ENCODE data around the gene GATAD2A. TPM values are rescaled to one million over a fixed set of nuclear protein-coding genes. Genes with fewer than 3 reads are reported as not detected.

The GATAD2A gene
- polyA plus RNA-seq, 1 donor (not counting 4 experiments of a cell fraction or from before 2014, with no cell fraction given): 28.4 TPM

- Histone ChIP-seq H3K9me3 (ENCODE audit: control insufficient read depth, low read depth, low read length) (no peaks in the 10 kb centered on the region), H3K9ac (ENCODE audit: control insufficient read depth, extremely low read depth, insufficient read depth, low read length) (no peak overlapping the region), H3K36me3 (ENCODE audit: control insufficient read depth in 2 of 2, extremely low read depth in 1 of 2, insufficient read depth in 2 of 2, low read length in 2 of 2) (peaks cover 23 to 29% of the 10 kb centered on the region in 2 experiments), H3K4me3 (ENCODE audit: control insufficient read depth in 2 of 3, extremely low read depth in 1 of 3, insufficient read depth in 2 of 3, low read depth in 1 of 3, low read length in 3 of 3) (no peak overlapping the region), H3K27ac (ENCODE audit: control insufficient read depth, insufficient read depth, low read length) (no peak overlapping the region), H3K4me2 (ENCODE audit: control insufficient read depth, extremely low read depth, insufficient read depth, low read depth, low read length) (no peak overlapping the region), H2AFZ (ENCODE audit: control insufficient read depth, low read length) (no peak overlapping the region), H3K27me3 (ENCODE audit: control insufficient read depth, extremely low read depth, insufficient read depth, low read length) (no peaks in the 10 kb centered on the region), H3K79me2 (ENCODE audit: control insufficient read depth, insufficient read depth, low read length) (peaks cover 79% of the 10 kb centered on the region), H3K9me1 (ENCODE audit: control insufficient read depth, extremely low read depth, insufficient read depth, low read length) (no peaks in the 10 kb centered on the region), H3K4me1 (ENCODE audit: control insufficient read depth, extremely low read depth, insufficient read depth, low read length) (peaks cover 32% of the 10 kb centered on the region), H4K20me1 (ENCODE audit: control insufficient read depth, extremely low read depth, insufficient read depth, low read length) (no peaks in the 10 kb centered on the region)
- no peak for TF ChIP-seq EZH2 (IDR thresholded peaks at IDR 0.05; ENCODE audit: low read length)
- no peak for TF ChIP-seq CTCF (optimal IDR thresholded peaks at IDR 0.05 in 1 of 3, IDR thresholded peaks at IDR 0.05 in 1 of 3, conservative IDR thresholded peaks at IDR 0.05 in 1 of 3; ENCODE audit: extremely low read depth in 1 of 3, insufficient read depth in 2 of 3, low read length in 3 of 3)
- FAIRE-seq: no peak
- dilution Hi-C loops (cut with MboI; ENCODE audit: extremely low pct_ligation_motif_present, low sequenced_read_pairs): no loop called here
- no peak for DNase-seq (ENCODE audit: low read depth, low spot score)
Measured at GRCh38 chr19:19482809-19483596, 77.5 kb downstream of the GATAD2A start.

GRCh38 chr19:19485161-19485997, 79.9 kb downstream of the GATAD2A start:
- H3K27me3 ChIP-seq (ENCODE audit: control insufficient read depth, extremely low read depth, insufficient read depth, low read length): no peaks in the 10 kb centered on the region
- H3K9me1 ChIP-seq (ENCODE audit: control insufficient read depth, extremely low read depth, insufficient read depth, low read length): no peaks in the 10 kb centered on the region
- H3K79me2 ChIP-seq (ENCODE audit: control insufficient read depth, insufficient read depth, low read length): peaks cover 61% of the 10 kb centered on the region
- no peak overlapping the region for H3K4me3 ChIP-seq (ENCODE audit: control insufficient read depth in 2 of 3, extremely low read depth in 1 of 3, insufficient read depth in 2 of 3, low read depth in 1 of 3, low read length in 3 of 3)
- no peak overlapping the region for H3K9ac ChIP-seq (ENCODE audit: control insufficient read depth, extremely low read depth, insufficient read depth, low read length)
- dilution Hi-C loops (cut with MboI; ENCODE audit: extremely low pct_ligation_motif_present, low sequenced_read_pairs): no loop called here
- peaks cover 55% of the 10 kb centered on the region for H3K4me1 ChIP-seq (ENCODE audit: control insufficient read depth, extremely low read depth, insufficient read depth, low read length)
- no peak for FAIRE-seq
- DNase-seq (ENCODE audit: low read depth, low spot score): no peak
- no peak overlapping the region for H3K4me2 ChIP-seq (ENCODE audit: control insufficient read depth, extremely low read depth, insufficient read depth, low read depth, low read length)
- H3K27ac ChIP-seq (ENCODE audit: control insufficient read depth, insufficient read depth, low read length): no peak overlapping the region
- H2AFZ ChIP-seq (ENCODE audit: control insufficient read depth, low read length): no peak overlapping the region
- no peaks in the 10 kb centered on the region for H3K9me3 ChIP-seq (ENCODE audit: control insufficient read depth, low read depth, low read length)
- TF ChIP-seq EZH2 (IDR thresholded peaks at IDR 0.05; ENCODE audit: low read length) (no peak), CTCF (optimal IDR thresholded peaks at IDR 0.05 in 1 of 3, IDR thresholded peaks at IDR 0.05 in 1 of 3, conservative IDR thresholded peaks at IDR 0.05 in 1 of 3; ENCODE audit: extremely low read depth in 1 of 3, insufficient read depth in 2 of 3, low read length in 3 of 3) (no peak)
- H3K36me3 ChIP-seq (ENCODE audit: control insufficient read depth in 2 of 2, extremely low read depth in 1 of 2, insufficient read depth in 2 of 2, low read length in 2 of 2): peaks cover 15 to 28% of the 10 kb centered on the region in 2 experiments
- no peaks in the 10 kb centered on the region for H4K20me1 ChIP-seq (ENCODE audit: control insufficient read depth, extremely low read depth, insufficient read depth, low read length)
